Measurements from ENCODE around the gene ZNF414.

The ZNF414 gene

GRCh38 chr19:8498295-8498694 is 15.7 kb downstream of the ZNF414 start:
- Histone ChIP-seq H3K27ac (ENCODE audit: low read length) (no peak overlapping the region), H4K20me1 (ENCODE audit: insufficient read depth, low read length) (no peaks in the 10 kb centered on the region), H3K9ac (ENCODE audit: low read depth, low read length) (no peak overlapping the region), H3K4me2 (ENCODE audit: insufficient read depth, low read length) (no peak overlapping the region), H3K4me1 (ENCODE audit: insufficient read depth, low read length) (no peaks in the 10 kb centered on the region), H3K79me2 (ENCODE audit: insufficient read depth, low read length) (no peaks in the 10 kb centered on the region), H3K27me3 (ENCODE audit: insufficient read depth, low read length, poor library complexity) (no peaks in the 10 kb centered on the region), H3K4me3 (ENCODE audit: low read depth in 1 of 2, low read length in 2 of 2) (no peak overlapping the region), H3K36me3 (ENCODE audit: insufficient read depth, low read length) (no peaks in the 10 kb centered on the region), H2AFZ (ENCODE audit: low read depth, low read length) (no peak overlapping the region), H3K9me3 (ENCODE audit: insufficient read depth, low read length, severe bottlenecking) (no peaks in the 10 kb centered on the region)
- no peak for TF ChIP-seq CTCF (IDR thresholded peaks at IDR 0.05; ENCODE audit: borderline replicate concordance, extremely low read depth, low read length, poor library complexity, severe bottlenecking)
- no peak for TF ChIP-seq EZH2 (IDR thresholded peaks at IDR 0.05; ENCODE audit: borderline replicate concordance, low read depth, low read length, severe bottlenecking)
- ATAC-seq (ENCODE audit: insufficient read depth, low read depth), result no peak
- no peak for DNase-seq

GRCh38 chr19:8494158-8494557 is 19.8 kb downstream of the ZNF414 start:
- DNase-seq (peak; percentile 50), ATAC-seq (ENCODE audit: insufficient read depth, low read depth) (peak; percentile 70)
- Histone ChIP-seq H3K4me3 (ENCODE audit: low read depth in 1 of 2, low read length in 2 of 2) (no peak overlapping the region), H3K79me2 (ENCODE audit: insufficient read depth, low read length) (no peaks in the 10 kb centered on the region), H3K9ac (ENCODE audit: low read depth, low read length) (no peak overlapping the region), H3K9me3 (ENCODE audit: insufficient read depth, low read length, severe bottlenecking) (no peaks in the 10 kb centered on the region), H3K4me2 (ENCODE audit: insufficient read depth, low read length) (no peak overlapping the region), H3K27ac (ENCODE audit: low read length) (no peak overlapping the region), H3K27me3 (ENCODE audit: insufficient read depth, low read length, poor library complexity) (no peaks in the 10 kb centered on the region), H2AFZ (ENCODE audit: low read depth, low read length) (no peak overlapping the region), H3K36me3 (ENCODE audit: insufficient read depth, low read length) (peaks cover 10% of the 10 kb centered on the region), H3K4me1 (ENCODE audit: insufficient read depth, low read length) (no peaks in the 10 kb centered on the region), H4K20me1 (ENCODE audit: insufficient read depth, low read length) (peaks cover 8% of the 10 kb centered on the region; the same call in 1 of the 2 replicates)
- TF ChIP-seq EZH2 (IDR thresholded peaks at IDR 0.05; ENCODE audit: borderline replicate concordance, low read depth, low read length, severe bottlenecking), result no peak
- TF ChIP-seq CTCF (IDR thresholded peaks at IDR 0.05; ENCODE audit: borderline replicate concordance, extremely low read depth, low read length, poor library complexity, severe bottlenecking), result no peak

- Histone ChIP-seq H3K36me3 (ENCODE audit: insufficient read depth, low read length) (peaks cover 36% of the 10 kb centered on the region), H3K79me2 (ENCODE audit: insufficient read depth, low read length) (no peaks in the 10 kb centered on the region), H3K4me3 (ENCODE audit: low read depth in 1 of 2, low read length in 2 of 2) (no peak overlapping the region), H3K9ac (ENCODE audit: low read depth, low read length) (no peak overlapping the region), H3K4me1 (ENCODE audit: insufficient read depth, low read length) (no peaks in the 10 kb centered on the region), H3K27ac (ENCODE audit: low read length) (no peak overlapping the region), H2AFZ (ENCODE audit: low read depth, low read length) (no peak overlapping the region), H3K4me2 (ENCODE audit: insufficient read depth, low read length) (no peak overlapping the region), H3K9me3 (ENCODE audit: insufficient read depth, low read length, severe bottlenecking) (no peaks in the 10 kb centered on the region), H4K20me1 (ENCODE audit: insufficient read depth, low read length) (peaks cover 31% of the 10 kb centered on the region), H3K27me3 (ENCODE audit: insufficient read depth, low read length, poor library complexity) (no peaks in the 10 kb centered on the region)
- TF ChIP-seq CTCF (IDR thresholded peaks at IDR 0.05; ENCODE audit: borderline replicate concordance, extremely low read depth, low read length, poor library complexity, severe bottlenecking) (peak; percentile 10), EZH2 (IDR thresholded peaks at IDR 0.05; ENCODE audit: borderline replicate concordance, low read depth, low read length, severe bottlenecking) (no peak)
- ATAC-seq (ENCODE audit: insufficient read depth, low read depth), result no peak
- DNase-seq, result no peak
These were observed 22.4 kb downstream of the ZNF414 start for GRCh38 chr19:8491574-8491973.

- H3K79me2 ChIP-seq (ENCODE audit: insufficient read depth, low read length), result no peaks in the 10 kb centered on the region
- DNase-seq, result no peak
- H3K4me1 ChIP-seq (ENCODE audit: insufficient read depth, low read length), result no peaks in the 10 kb centered on the region
- no peak overlapping the region for H2AFZ ChIP-seq (ENCODE audit: low read depth, low read length)
- no peak overlapping the region for H3K4me3 ChIP-seq (ENCODE audit: low read depth in 1 of 2, low read length in 2 of 2)
- no peak overlapping the region for H3K9ac ChIP-seq (ENCODE audit: low read depth, low read length)
- H3K9me3 ChIP-seq (ENCODE audit: insufficient read depth, low read length, severe bottlenecking), result no peaks in the 10 kb centered on the region
- no peak for ATAC-seq (ENCODE audit: insufficient read depth, low read depth)
- H3K36me3 ChIP-seq (ENCODE audit: insufficient read depth, low read length), result peaks cover 43% of the 10 kb centered on the region
- H3K27ac ChIP-seq (ENCODE audit: low read length), result no peak overlapping the region
- no peaks in the 10 kb centered on the region for H3K27me3 ChIP-seq (ENCODE audit: insufficient read depth, low read length, poor library complexity)
- no peak overlapping the region for H3K4me2 ChIP-seq (ENCODE audit: insufficient read depth, low read length)
- TF ChIP-seq CTCF (IDR thresholded peaks at IDR 0.05; ENCODE audit: borderline replicate concordance, extremely low read depth, low read length, poor library complexity, severe bottlenecking), result no peak
- TF ChIP-seq EZH2 (IDR thresholded peaks at IDR 0.05; ENCODE audit: borderline replicate concordance, low read depth, low read length, severe bottlenecking), result no peak
- peaks cover 38% of the 10 kb centered on the region for H4K20me1 ChIP-seq (ENCODE audit: insufficient read depth, low read length)
These were observed 23.1 kb downstream of the ZNF414 start for GRCh38 chr19:8490873-8491272.
